Activated CD8-positive, alpha-beta memory T cell treated with anti-CD3 and anti-CD28 coated beads for 36 hours (primary cell): ENCODE measurements around the gene OPRL1. TPM values are rescaled to one million over a fixed set of nuclear protein-coding genes. Genes with fewer than 3 reads are reported as not detected.
"Not testable (repeated sequence)": the region's sequence is repeated elsewhere in the genome, so short reads cannot be mapped to it uniquely, and the experiment has no call there.

Experiments used
- CTCF ChIA-PET: fragments of 350-600 bp; sonication (Branson Sonifier 250); formaldehyde crosslinking; loops from one replicate; lab custom pipeline; 2021; ENCODE audit warnings: antibody characterized with exemption; lab: Charles Lee
- POLR2A ChIA-PET: fragments of 350-600 bp; sonication (Branson Sonifier 250); formaldehyde crosslinking; loops from one replicate; lab custom pipeline; 2021; ENCODE audit warnings: antibody characterized with exemption; lab: Charles Lee
- total RNA-seq, 2 experiments: library from RNA; stranded (reverse); gene quantifications; one replicate each; pipeline ENCODE4 v1.2.3, GENCODE V29; 2021

Gene OPRL1
- total RNA-seq, 2 experiments from 2014 or later: 0.19 to 0.21 TPM

- ChIA-PET CTCF (no interaction called here), POLR2A (no interaction called here)
These were observed 34.0 kb downstream of the OPRL1 start for GRCh38 chr20:64113796-64114355.

- POLR2A ChIA-PET: no interaction called here
- CTCF ChIA-PET: no interaction called here
These were observed 34.6 kb downstream of the OPRL1 start for GRCh38 chr20:64114356-64114971.

GRCh38 chr20:64115171-64115911 lies 35.5 kb downstream of the OPRL1 start:
- POLR2A ChIA-PET: no interaction called here

GRCh38 chr20:64116016-64116415 lies 36.1 kb downstream of the OPRL1 start:
- POLR2A ChIA-PET: no interaction called here
- CTCF ChIA-PET: no interaction called here

More at GRCh38 chr20:64115171-64115911, 35.5 kb downstream of the OPRL1 start:
- CTCF ChIA-PET: no interaction called here

- POLR2A ChIA-PET: no interaction called here
- CTCF ChIA-PET: interaction anchor here (1.8 kb wide), 1 partner anchor 14 kb away, joined by 7 read pairs; no protein-coding TSS in a partner anchor
These were observed 36.9 kb downstream of the OPRL1 start for GRCh38 chr20:64116541-64117431.

- CTCF ChIA-PET: interaction anchor here (1.8 kb wide), 1 partner anchor 15 kb away, joined by 7 read pairs; no protein-coding TSS in a partner anchor
- POLR2A ChIA-PET: not testable (repeated sequence)
These were observed 37.5 kb downstream of the OPRL1 start for GRCh38 chr20:64117432-64117777.

- ChIA-PET POLR2A (interaction anchor here (0.6 kb wide), 1 partner anchor 1216 kb away, joined by 4 read pairs; no protein-coding TSS in a partner anchor), CTCF (interaction anchor here (1.4 to 3.9 kb wide), 5 partner anchors 10 to 81 kb away, joined by 3 to 38 read pairs (median 27); partner anchors contain the start of genes C20orf204, LKAAEAR1, OPRL1 and RGS19)
These were observed 39.4 kb downstream of the OPRL1 start for GRCh38 chr20:64119301-64119680.

- CTCF ChIA-PET: interaction anchor here (1.0 to 3.9 kb wide), 14 partner anchors 10 to 146 kb away, joined by 3 to 38 read pairs (median 6); partner anchors contain the start of genes C20orf204, LKAAEAR1, NPBWR2 and OPRL1
- POLR2A ChIA-PET: interaction anchor here (0.6 kb wide), 1 partner anchor 1216 kb away, joined by 4 read pairs; no protein-coding TSS in a partner anchor
These were observed 39.9 kb downstream of the OPRL1 start for GRCh38 chr20:64119681-64120341.

- POLR2A ChIA-PET: interaction anchor here (0.7 kb wide), 1 partner anchor 131 kb away, joined by 3 read pairs; no protein-coding TSS in a partner anchor
- CTCF ChIA-PET: interaction anchor here (1.1 to 3.9 kb wide), 6 partner anchors 21 to 584 kb away, joined by 3 to 38 read pairs (median 21); partner anchors contain the start of genes C20orf204, LKAAEAR1, OPRL1 and PTK6
These were observed 41.7 kb downstream of the OPRL1 start for GRCh38 chr20:64121586-64121985.

GRCh38 chr20:64122927-64123326 lies 43.0 kb downstream of the OPRL1 start:
- POLR2A ChIA-PET: not testable (repeated sequence)
- CTCF ChIA-PET: interaction anchor here (0.7 kb wide), 1 partner anchor 70 kb away, joined by 3 read pairs; no protein-coding TSS in a partner anchor

- POLR2A ChIA-PET, CTCF ChIA-PET: not testable (repeated sequence)
These were observed 43.6 kb downstream of the OPRL1 start for GRCh38 chr20:64123517-64123916.

- CTCF ChIA-PET: interaction anchor here (0.7 kb wide), 1 partner anchor 48 kb away, joined by 4 read pairs; no protein-coding TSS in a partner anchor
These were observed 49.4 kb downstream of the OPRL1 start for GRCh38 chr20:64129146-64129782.

GRCh38 chr20:64130271-64130670 lies 50.4 kb downstream of the OPRL1 start:
- ChIA-PET CTCF (interaction anchor here (0.7 kb wide), 1 partner anchor 49 kb away, joined by 4 read pairs; no protein-coding TSS in a partner anchor), POLR2A (no interaction called here)

More at GRCh38 chr20:64129146-64129782, 49.4 kb downstream of the OPRL1 start:
- POLR2A ChIA-PET: no interaction called here

GRCh38 chr20:64130876-64131275 lies 51.0 kb downstream of the OPRL1 start:
- ChIA-PET CTCF (no interaction called here), POLR2A (no interaction called here)

- POLR2A ChIA-PET: no interaction called here
These were observed 51.5 kb downstream of the OPRL1 start for GRCh38 chr20:64131406-64131805.

GRCh38 chr20:64133951-64134407 lies 54.1 kb downstream of the OPRL1 start:
- POLR2A ChIA-PET: no interaction called here
- CTCF ChIA-PET: no interaction called here

More at GRCh38 chr20:64131406-64131805, 51.5 kb downstream of the OPRL1 start:
- CTCF ChIA-PET: no interaction called here

GRCh38 chr20:64134744-64135143 lies 54.9 kb downstream of the OPRL1 start:
- CTCF ChIA-PET, POLR2A ChIA-PET: not testable (repeated sequence)
